ENCODE measurements around the gene NBEAL1.
"Not testable (repeated sequence)": the region's sequence is repeated elsewhere in the genome, so short reads cannot be mapped to it uniquely, and the experiment has no call there.

Gene NBEAL1

DNA sequence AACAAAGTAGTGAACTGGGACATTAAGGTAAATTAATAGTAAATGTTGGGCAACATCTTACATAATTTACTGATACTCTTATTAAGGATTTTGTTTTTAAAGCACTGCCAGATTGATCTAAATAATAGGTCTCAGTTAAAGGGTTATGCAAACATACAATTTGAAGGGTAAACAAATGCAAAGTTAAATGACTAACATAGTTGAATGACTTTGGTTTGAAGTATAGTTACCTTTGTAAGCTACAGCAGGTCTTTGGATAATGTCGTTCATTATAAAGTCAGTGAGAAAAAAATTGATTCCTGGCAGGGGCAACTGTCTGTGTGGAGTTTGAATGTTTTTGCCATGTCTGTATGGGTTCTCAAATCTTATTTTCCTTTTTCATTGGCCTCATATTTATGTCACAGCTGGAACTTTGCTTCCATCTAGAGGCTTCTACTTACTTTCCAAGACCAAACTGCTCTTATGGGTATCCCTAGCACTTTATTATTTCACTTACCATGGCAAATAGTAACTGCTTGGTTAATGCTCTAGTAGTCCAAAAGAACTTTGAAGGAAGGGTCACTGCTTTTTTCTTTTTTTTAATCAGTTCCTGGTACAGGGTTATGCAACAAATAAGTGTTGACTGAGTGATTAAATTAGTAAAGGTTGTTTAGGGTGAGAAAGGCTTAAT, 107.8 kb downstream of the NBEAL1 start:
- DNase-seq, result no peak

DNA sequence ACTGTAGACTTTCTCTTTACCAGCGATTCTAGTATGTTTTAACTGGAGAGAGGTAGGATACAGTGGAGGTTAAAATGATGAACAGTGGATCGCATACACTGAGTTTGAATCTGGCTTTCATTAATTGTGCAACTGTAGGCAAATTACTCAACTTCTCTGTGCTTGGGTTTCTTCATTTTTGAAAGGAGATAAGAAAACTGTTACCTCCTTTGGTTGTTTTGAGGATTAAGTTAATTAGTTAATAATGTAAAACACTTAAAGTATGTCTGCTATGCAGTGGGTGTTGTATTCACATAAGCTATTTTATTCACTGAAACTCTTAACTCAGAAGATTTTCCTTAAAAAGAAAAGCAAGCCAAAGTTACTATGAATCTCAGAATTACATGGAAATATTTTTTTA, 112.3 kb downstream of the NBEAL1 start:
- DNase-seq, result no peak

DNA sequence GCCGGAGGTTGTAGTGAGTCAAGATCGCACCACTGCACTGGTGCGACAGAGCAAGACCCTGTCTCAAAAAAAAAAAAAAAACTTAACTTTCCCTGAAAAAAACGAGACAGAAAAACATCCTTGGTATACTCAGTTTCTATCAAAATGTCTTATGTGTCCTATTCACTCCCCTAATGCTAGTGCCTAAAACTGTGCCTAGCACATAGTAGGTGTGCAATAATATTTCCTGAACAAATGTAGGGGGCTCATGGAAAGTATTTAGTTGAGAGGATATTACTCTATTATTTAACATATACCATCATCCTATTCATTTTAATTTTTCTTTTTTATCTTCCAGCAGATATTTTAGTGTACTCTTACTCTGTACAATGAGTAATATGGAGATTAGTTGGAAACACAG, 120.4 kb downstream of the NBEAL1 start:
- no peak for DNase-seq

DNA sequence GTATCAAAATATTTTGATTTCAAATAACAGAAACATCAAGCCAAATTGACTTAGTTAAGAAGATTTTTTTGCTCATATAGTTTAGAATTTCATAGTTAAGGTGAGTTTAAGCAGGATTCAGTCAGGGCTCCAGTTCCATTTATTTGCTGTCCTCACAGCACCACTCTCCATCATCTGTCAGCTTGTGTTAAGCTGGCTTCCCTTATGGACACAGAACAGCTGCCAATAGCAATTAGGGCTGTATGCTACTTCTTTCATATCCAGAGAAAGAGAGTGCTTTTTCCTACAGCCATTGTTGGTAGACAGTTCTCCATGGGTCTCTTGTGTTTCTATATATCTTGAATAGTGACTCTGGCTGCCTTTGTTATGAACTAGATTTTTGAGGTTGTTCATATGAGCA, 128.7 kb downstream of the NBEAL1 start:
- DNase-seq, result no peak

DNA sequence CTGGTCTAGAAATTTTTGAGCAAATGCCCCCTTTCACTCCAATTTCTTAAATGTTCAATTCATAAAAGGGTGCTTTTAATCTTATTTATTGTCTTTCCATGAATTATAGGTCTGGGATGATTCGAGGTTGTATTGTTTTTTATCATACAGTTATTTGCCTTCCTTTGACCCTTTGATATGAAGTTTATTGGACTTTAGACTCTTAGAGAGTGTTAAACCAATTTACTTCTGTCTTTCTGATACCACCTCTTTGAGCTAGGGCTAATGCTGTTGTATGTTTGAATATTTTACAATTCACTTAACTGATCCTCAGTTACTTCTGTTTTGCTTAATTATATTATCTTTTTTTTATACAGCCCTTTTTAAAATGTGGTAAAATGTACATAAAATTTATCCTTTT, 134.5 kb downstream of the NBEAL1 start:
- no peak for DNase-seq

DNA sequence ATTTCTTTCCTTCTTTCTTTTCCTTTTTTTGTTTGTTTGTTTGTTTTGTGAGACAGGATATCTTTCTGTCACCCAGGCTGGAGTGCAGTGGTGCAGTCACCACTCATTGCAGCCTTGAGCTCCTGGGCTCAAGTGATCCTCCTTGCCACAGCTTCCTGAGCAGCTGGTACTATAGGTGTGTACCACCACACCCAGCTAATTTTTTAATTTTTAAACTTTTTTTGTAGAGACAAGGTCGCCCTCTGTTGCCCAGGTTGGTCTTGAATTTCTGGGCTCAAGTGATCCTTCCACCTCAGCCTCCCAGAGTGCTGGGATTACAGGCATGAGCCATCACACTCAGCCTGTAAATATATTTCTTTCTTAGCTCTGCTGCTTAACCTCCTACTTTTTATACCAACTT, 140.7 kb downstream of the NBEAL1 start:
- no peak for DNase-seq

DNA sequence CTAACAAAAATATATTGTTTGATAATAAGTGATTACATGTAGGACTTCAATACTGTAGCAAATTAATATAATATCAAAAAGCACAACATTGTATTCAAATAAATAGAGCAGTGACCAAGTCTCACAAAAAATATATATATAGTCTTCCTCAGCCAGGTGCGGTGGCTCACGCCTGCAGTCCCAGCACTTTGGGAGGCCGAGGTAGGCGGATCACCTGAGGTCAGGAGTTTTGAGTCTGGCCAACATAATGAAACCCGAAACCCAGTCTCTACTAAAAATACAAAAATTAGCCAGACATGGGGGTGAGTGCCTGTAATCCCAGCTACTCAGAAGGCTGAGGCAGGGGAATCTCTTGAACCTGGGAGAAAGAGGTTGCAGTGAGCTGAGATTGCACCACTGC, 148.0 kb downstream of the NBEAL1 start:
- DNase-seq, result not testable (repeated sequence)

DNA sequence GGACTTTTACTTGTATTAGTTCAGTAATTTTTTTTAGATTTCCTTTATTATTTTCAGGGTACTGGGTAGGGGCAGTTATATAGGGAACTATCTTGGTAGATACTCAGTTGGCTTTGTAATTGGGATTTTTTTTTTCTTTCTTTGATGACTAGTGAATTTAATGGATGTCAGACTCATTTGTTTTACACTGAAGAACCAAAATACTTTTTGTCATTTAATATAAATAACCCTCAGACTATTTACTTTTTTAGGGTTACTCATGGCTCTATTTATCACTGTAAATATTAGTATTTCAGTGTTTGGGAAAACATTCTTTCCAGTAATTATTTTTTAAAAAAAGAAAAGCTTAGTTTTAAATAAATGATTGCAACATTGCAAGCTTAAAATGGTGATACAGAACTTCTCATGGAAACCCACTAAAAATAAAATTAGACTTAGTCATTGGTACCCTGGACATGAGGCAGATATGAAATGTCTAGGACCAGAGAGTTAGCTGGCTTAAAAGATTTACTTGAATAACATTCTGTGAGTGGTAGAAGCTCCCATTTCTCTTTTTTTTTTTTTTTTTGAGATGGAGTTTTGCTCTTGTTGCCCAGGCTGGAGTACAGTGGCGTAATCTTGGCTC, 149.7 kb downstream of the NBEAL1 start:
- DNase-seq, result no peak

DNA sequence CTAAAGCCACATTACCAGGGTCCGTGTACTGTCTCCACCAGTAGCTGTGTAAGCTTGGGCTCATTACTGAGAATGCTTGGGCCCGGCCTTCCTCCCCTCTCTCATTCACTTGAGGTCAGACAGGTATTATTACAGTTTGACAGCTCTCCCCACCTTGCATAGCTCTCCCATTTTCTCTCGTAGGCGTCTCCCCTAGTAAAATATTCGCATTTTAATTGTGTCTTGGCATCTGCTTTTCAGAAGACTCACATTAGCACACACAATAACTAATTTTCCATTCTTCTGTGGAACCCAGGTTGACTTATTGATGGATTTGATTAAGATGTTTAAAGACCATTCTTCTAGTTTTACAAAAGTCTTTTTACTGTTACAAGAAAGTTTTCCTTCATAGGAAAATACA, 153.1 kb downstream of the NBEAL1 start:
- DNase-seq, result no peak

DNA sequence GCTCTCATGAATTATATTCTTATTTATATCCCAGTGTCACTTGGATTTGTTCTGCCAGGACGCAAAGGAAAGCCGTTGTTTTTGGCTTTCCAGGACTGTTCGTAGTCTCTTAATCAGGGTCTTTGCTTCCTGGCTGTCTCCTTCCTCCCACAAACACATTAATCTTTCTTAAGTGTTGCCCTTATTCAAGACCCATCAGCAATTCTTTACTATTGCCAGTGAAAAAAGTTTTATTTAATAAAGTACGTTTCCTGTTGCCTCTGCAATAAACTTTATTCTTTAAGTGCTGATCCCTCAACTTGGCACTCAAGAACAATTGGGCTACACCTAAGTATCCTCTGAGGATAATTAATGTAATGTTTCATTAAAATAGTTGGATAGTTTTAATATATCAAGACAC, 155.8 kb downstream of the NBEAL1 start:
- DNase-seq, result no peak

DNA sequence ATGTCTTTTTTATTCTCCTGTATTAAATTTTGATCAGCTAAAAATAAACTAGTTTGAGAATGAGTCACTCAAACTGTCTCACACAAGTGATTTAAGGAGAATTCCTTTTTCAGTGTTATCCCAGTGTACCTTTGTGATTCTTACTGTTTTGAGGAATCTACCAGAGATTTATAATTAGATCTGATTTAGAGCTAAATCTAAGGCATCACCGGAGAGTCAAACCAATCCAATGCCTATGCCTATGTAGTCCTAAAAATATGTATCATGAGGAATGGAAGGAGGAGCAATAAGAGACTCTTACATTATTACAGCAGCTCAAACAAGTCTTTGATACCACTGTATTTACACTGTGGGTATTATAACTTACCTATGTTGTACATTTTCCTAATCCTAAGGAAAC, 160.7 kb downstream of the NBEAL1 start:
- no peak for DNase-seq

DNA sequence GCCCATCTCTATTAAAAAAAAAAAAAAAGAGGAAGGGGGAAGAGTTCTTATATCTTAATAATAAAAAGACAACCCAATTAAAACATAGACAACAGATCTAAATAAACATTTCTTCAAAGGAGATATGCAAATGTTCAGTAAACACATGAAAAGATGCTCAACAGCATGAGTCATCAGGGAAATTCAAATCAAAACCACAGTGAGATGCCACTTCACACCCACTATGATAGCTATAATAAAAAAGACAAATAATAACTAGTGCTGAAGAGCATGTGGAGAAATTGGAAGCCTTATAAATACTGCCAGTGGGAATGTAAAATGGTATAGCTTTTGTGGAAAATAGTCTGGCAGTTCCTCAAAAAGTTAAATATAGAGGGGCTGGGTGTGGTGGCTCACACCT, 162.7 kb downstream of the NBEAL1 start:
- DNase-seq, result no peak

DNA sequence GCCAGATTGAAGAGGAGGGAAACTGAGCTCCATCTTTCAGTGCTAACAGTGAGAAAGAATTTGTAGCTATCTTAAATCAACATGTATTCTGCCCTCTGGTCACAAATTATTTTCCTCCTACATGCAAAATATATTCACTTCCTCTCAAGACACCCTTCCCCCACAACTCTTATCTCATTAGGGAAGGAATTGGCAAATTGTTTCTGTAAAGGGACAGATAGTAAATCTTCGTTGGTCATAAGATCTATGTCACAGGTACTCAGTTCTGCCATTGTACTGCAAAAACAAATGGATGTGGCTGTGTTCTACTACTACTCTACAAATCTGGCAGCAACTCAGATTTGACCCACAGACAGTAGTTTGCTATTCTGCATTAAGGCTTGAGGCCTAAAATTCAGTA, 171.2 kb downstream of the NBEAL1 start:
- no peak for DNase-seq

DNA sequence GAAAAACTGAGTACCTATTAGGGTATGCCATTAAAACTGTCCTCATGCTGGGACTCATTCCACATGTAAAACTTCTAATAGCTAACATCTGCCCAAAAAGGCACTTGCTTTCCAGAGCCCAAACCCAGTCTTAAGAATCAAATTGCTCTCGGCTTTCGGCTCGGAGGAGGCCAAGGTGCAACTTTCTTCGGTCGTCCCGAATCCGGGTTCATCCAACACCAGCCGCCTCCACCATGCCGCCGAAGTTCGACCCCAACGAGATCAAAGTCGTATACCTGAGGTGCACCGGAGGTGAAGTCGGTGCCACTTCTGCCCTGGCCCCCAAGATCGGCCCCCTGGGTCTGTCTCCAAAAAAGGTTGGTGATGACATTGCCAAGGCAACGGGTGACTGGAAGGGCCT, 175.9 kb downstream of the NBEAL1 start:
- DNase-seq, result not testable (repeated sequence)

DNA sequence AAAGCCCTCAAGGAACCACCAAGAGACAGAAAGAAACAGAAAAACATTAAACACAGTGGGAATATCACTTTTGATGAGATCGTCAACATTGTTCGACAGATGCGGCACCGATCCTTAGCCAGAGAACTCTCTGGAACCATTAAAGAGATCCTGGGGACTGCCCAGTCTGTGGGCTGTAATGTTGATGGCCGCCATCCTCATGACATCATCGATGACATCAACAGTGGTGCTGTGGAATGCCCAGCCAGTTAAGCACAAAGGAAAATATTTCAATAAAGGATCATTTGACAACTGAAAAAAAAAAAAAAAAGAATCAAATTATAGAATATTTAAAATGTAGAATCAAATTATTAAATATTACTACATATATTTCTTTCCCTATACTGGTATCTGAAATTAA, 176.4 kb downstream of the NBEAL1 start:
- DNase-seq, result not testable (repeated sequence)

DNA sequence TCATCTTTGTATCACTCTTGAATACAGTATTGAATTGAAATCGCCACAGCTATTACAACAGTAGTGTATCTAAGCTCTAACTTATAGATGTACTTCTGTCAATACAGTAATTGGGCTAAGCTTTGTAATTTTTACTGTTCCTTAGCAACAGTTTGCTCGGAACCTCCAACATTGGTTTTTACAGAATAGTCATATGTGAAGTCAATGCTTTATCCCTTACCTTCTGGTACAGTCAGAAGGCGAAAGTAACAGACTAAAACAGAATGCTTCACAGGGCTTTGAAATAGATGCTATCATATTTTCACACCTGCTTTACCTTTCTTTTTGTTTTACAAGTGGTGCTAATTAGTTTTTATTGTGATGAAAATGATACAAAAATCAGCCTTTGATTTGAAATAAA, 177.3 kb downstream of the NBEAL1 start:
- no peak for DNase-seq

DNA sequence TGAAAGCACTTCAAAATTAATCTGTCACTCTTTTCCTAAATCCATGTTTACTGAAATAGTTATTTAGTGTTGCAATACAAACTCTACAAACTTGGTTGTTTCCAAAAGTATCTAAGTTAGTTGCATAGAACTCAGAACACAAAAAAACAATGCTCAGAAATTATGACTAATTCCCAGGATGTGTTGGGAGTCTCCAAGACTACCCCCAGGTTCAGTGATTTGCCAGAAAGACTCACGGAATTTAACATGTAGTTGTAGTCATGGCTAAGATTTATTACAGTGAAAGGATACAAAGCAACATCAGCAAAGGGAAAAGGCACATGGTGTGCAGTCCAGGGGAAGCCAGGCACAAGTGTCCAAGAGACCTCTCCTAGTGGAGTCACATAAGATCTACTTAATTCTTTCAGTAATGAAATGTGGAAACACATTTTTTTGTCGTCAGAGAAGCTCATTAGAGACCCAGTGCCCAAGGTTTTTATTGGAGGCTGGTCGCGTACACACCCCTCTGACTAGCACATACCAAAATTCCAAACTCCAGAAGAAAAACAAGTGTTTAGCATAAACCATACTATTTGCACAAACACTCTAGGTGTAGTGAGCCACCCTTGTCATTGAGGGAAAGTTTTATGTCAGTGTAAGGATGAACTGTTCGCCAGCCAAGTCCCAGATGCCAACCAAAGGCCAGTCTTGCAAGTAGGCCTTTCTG, 180.8 kb downstream of the NBEAL1 start:
- no peak for DNase-seq

DNA sequence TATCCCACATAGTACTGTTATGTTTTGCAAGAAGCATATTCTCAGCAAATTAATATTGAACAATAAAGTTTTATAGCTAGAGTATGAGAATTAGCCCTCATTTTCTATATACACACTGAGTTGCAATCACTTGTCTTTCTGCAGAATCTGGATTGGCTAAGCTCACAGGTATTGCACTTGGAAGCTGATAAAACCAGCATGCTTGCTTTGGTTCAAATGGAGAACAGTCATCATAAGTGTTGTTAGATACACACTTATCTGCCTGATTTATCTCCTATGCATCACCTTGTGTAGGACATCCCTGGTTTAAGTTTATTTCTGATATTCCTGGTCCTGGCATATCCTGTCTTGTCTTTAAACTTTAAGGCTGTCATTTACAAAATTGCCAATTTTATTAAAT, 186.2 kb downstream of the NBEAL1 start:
- DNase-seq, result no peak

DNA sequence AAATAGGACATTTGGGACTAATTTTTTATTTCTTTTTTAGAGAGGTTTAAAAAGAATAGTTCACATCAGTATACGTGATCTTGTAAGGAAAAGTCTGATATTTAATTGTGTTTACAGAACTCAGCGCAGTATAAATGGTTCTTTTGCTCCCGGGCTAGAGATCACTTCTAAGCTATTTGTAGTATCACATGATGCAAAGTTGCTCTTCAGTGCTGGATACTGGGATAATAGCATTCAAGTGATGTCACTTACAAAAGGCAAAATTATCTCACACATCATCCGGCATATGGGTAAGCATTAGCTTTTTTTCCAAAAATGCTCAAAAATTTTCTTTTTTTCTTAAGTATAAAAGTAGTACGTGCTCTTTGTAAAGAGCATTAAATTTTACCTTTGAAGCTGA, 186.8 kb downstream of the NBEAL1 start:
- no peak for DNase-seq

DNA sequence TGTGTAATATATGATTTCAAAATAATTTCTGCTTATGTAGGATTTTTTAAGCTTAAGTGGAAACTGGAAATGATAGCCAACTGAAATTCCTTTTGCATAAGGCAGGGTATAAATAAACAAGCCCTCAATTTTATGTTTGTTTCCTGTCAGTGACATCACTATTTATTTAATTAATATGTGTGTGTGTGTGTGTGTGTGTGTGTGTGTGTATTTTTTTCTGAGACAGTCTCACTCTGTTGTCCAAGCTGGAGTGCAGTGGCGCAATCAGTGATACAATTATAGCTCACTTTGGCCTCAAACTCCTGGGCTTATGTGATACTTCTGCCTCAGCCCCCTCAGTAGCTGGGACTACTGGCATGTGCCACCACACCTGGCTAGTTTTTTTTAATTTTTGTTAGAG, 194.9 kb downstream of the NBEAL1 start:
- no peak for DNase-seq

DNA sequence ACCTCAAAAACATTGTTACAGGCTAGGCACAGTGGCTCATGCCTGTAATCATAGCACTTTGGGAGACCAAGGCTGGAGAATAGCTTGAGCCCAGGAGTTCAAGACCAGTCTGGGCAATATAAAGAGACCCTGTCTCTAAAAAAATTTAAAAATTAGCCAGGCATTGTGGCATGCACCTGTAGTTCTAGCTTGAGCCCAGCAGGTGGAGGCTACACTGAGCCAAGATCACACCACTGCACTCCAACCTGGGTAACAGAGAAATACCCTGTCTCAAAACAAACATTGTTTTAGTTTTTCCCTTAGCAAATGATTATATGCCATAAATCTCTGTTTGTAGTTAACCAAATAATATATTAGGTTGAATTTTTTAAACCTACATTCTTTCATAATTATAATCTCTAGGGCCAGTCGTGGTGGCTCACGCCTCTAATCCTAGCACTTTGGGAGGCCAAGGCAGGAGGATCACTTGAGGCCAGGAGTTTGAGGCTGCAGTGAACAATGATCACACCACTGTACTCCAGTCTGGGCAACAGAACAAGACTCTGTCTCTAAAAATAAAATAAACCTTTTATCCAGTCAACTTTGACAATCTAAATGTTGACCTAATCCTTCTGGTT, 210.9 kb downstream of the NBEAL1 start:
- DNase-seq, result peak; percentile 13 to 16

DNA sequence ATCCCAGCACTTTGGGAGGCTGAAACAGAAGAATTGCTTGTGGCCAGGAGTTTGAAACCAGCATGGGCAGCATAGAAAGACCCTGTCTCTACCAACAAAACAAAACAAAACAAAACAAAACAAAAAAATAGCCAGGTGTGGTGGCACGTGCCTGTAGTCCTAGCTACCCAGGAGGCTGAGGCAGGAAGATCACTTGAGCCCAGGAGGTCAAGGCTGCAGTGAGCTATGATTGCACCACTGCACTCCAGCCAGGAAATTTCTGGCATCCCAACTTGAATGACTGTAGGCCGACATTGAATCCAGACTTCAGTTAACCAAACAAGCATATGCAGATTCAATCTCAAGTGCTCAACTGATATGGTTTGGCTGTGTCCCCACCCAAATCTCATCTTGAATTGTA, 215.0 kb downstream of the NBEAL1 start:
- not testable (repeated sequence) for DNase-seq

DNA sequence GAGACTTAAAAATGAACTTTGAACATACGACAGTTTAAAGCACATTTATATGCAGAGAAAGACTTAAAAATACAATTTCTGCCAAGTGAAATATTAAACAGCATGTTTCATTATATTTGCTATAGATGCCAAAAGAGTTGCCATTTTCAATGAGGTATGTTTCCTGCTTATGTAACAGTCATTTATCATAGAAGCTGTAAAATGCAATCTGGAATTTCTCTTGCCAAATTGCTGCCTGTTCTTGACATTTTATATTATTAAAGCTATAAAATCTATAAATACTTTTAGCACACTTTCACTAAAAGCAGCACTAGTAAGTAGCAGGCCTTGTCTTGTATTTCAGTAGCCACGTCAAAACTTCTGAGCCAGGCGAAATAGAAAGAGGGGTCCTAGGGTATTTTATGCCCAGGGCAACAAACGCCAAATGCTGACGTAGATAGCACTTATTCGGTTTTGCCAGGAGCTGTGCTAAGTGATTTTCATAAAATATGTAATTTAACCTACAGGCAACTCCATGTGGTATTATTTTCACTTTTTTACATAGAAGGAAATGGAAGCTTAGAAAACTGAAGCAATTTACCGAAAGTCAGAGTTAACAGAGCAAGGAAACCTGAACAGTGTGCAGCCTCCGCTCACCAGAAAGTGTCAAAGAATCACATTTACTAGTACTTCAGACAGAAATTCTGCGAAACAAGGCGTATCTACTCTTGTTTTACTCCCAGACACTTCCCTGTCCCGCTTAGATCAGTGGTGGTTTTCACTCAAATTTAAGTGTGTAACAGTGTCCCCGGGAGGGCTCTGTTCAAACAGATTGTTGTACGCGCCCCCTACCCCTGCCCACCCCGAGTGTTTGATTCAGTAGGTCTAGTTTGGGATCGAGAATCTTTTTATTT, 222.9 kb downstream of the NBEAL1 start:
- no peak for DNase-seq

Measured in stimulated activated CD4-positive, alpha-beta T cell treated with anti-CD3 and anti-CD28 coated beads, Interleukin-4, amount 100 ng/mL, for 4 hours (primary cell).